ENCODE measurements around the gene HSD3B7.

HSD3B7 gene

DNA sequence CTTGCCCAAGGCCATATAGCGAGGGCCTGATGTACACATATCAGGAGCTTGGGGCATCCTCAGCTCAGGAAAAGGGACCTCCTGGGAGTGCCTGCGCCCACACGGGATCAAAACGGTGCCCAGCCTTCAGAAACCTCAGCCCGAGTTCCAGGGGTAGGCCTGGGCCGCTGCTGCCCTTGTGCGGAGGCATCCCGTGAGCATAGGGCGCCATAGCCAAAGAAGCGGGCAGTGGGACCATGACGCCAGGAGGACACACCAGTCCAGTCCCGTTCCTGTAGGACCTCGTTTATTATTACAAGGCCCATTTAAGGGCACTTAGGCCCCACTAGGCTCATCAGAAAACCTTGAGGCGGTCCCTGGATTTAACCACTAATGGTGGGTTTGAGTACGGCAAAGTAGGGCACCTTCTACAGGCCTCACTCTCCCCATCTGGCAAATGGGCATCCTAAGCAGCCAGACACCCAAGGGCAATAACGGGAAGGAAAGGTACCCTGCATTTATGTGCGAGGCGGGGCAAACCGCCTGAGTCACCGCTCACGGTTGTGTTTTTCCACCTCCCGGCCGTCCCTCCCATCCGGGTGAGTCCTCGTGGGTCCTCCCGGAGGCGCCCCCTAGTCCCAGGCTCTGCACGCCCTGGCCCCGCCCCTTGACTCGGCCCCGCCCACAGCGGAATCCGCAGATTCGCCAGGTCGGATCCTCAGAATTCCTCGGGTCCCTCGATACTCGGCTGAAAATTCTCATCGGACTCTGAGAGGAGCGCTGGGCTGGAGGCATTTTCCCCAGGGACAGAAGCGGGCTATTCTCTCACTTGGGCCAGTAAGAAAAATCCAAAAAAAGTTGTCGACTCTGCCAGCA lies 28.2 kb upstream of the HSD3B7 start (continued):
- TF ChIP-seq KLF16 (tag by site-specific recombination; IDR thresholded peaks at IDR 0.05) (no peak; the same call in 1 of the 2 replicates), ZNF239 (tag by site-specific recombination; IDR thresholded peaks at IDR 0.05) (no peak), MZF1 (tag by site-specific recombination; IDR thresholded peaks at IDR 0.05; ENCODE audit: borderline replicate concordance) (no peak), ZBTB17 (tag by site-specific recombination; IDR thresholded peaks at IDR 0.05) (0 out of 2 replicates have a peak, but pooled peaks have one; percentile 96), ZNF221 (tag by site-specific recombination; IDR thresholded peaks at IDR 0.05; ENCODE audit: borderline replicate concordance) (peak; percentile 44; the same call in 1 of the 2 replicates), ZNF510 (tag by site-specific recombination; IDR thresholded peaks at IDR 0.05; ENCODE audit: insufficient replicate concordance) (no peak), ZNF837 (tag by site-specific recombination; IDR thresholded peaks at IDR 0.05) (no peak), HOXA7 (CRISPR knock-in tag; IDR thresholded peaks at IDR 0.05; ENCODE audit: borderline replicate concordance) (no peak), ZNF174 (tag by site-specific recombination; IDR thresholded peaks at IDR 0.05) (no peak), ZNF24 (tag by site-specific recombination; IDR thresholded peaks at IDR 0.05) (peak; percentile 42; the same call in 1 of the 2 replicates), ZNF658 (tag by site-specific recombination; IDR thresholded peaks at IDR 0.05) (no peak), ZNF248 (tag by site-specific recombination; IDR thresholded peaks at IDR 0.05) (no peak), RBAK (tag by site-specific recombination; IDR thresholded peaks at IDR 0.05) (no peak), ZNF670 (tag by site-specific recombination; IDR thresholded peaks at IDR 0.05; ENCODE audit: low read depth) (no peak), YY2 (tag by site-specific recombination; IDR thresholded peaks at IDR 0.05) (no peak), SCRT1 (tag by site-specific recombination; IDR thresholded peaks at IDR 0.05; ENCODE audit: borderline replicate concordance) (no peak), ZFP41 (tag by site-specific recombination; IDR thresholded peaks at IDR 0.05; ENCODE audit: borderline replicate concordance) (no peak), ZNF292 (tag by site-specific recombination; IDR thresholded peaks at IDR 0.05; ENCODE audit: borderline replicate concordance, low read depth) (no peak), ZNF391 (tag by site-specific recombination; IDR thresholded peaks at IDR 0.05; ENCODE audit: borderline replicate concordance, low read depth) (no peak), MEIS1 (CRISPR knock-in tag; IDR thresholded peaks at IDR 0.05; ENCODE audit: borderline replicate concordance) (no peak), ZNF404 (tag by site-specific recombination; IDR thresholded peaks at IDR 0.05) (no peak), ZNF138 (tag by site-specific recombination; IDR thresholded peaks at IDR 0.05; ENCODE audit: borderline replicate concordance) (0 out of 2 replicates have a peak, but pooled peaks have one; percentile 65), ZNF211 (tag by site-specific recombination; IDR thresholded peaks at IDR 0.05; ENCODE audit: low read depth) (no peak)
- TF ChIP-seq, protein P1, sequence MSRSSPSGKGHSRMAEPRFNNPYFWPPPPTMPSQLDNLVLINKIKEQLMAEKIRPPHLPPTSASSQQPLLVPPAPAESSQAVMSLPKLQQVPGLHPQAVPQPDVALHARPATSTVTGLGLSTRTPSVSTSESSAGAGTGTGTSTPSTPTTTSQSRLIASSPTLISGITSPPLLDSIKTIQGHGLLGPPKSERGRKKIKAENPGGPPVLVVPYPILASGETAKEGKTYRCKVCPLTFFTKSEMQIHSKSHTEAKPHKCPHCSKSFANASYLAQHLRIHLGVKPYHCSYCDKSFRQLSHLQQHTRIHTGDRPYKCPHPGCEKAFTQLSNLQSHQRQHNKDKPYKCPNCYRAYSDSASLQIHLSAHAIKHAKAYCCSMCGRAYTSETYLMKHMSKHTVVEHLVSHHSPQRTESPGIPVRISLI (tag by site-specific recombination; IDR thresholded peaks at IDR 0.05): no peak
- TF ChIP-seq, protein P2, sequence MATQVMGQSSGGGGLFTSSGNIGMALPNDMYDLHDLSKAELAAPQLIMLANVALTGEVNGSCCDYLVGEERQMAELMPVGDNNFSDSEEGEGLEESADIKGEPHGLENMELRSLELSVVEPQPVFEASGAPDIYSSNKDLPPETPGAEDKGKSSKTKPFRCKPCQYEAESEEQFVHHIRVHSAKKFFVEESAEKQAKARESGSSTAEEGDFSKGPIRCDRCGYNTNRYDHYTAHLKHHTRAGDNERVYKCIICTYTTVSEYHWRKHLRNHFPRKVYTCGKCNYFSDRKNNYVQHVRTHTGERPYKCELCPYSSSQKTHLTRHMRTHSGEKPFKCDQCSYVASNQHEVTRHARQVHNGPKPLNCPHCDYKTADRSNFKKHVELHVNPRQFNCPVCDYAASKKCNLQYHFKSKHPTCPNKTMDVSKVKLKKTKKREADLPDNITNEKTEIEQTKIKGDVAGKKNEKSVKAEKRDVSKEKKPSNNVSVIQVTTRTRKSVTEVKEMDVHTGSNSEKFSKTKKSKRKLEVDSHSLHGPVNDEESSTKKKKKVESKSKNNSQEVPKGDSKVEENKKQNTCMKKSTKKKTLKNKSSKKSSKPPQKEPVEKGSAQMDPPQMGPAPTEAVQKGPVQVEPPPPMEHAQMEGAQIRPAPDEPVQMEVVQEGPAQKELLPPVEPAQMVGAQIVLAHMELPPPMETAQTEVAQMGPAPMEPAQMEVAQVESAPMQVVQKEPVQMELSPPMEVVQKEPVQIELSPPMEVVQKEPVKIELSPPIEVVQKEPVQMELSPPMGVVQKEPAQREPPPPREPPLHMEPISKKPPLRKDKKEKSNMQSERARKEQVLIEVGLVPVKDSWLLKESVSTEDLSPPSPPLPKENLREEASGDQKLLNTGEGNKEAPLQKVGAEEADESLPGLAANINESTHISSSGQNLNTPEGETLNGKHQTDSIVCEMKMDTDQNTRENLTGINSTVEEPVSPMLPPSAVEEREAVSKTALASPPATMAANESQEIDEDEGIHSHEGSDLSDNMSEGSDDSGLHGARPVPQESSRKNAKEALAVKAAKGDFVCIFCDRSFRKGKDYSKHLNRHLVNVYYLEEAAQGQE (tag by site-specific recombination; IDR thresholded peaks at IDR 0.05): no peak
- TF ChIP-seq, protein P3, sequence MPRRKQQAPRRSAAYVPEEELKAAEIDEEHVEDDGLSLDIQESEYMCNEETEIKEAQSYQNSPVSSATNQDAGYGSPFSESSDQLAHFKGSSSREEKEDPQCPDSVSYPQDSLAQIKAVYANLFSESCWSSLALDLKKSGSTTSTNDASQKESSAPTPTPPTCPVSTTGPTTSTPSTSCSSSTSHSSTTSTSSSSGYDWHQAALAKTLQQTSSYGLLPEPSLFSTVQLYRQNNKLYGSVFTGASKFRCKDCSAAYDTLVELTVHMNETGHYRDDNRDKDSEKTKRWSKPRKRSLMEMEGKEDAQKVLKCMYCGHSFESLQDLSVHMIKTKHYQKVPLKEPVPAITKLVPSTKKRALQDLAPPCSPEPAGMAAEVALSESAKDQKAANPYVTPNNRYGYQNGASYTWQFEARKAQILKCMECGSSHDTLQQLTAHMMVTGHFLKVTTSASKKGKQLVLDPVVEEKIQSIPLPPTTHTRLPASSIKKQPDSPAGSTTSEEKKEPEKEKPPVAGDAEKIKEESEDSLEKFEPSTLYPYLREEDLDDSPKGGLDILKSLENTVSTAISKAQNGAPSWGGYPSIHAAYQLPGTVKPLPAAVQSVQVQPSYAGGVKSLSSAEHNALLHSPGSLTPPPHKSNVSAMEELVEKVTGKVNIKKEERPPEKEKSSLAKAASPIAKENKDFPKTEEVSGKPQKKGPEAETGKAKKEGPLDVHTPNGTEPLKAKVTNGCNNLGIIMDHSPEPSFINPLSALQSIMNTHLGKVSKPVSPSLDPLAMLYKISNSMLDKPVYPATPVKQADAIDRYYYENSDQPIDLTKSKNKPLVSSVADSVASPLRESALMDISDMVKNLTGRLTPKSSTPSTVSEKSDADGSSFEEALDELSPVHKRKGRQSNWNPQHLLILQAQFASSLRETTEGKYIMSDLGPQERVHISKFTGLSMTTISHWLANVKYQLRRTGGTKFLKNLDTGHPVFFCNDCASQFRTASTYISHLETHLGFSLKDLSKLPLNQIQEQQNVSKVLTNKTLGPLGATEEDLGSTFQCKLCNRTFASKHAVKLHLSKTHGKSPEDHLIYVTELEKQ (tag by site-specific recombination; IDR thresholded peaks at IDR 0.05; ENCODE audit: borderline replicate concordance): no peak
- TF ChIP-seq, protein P4, sequence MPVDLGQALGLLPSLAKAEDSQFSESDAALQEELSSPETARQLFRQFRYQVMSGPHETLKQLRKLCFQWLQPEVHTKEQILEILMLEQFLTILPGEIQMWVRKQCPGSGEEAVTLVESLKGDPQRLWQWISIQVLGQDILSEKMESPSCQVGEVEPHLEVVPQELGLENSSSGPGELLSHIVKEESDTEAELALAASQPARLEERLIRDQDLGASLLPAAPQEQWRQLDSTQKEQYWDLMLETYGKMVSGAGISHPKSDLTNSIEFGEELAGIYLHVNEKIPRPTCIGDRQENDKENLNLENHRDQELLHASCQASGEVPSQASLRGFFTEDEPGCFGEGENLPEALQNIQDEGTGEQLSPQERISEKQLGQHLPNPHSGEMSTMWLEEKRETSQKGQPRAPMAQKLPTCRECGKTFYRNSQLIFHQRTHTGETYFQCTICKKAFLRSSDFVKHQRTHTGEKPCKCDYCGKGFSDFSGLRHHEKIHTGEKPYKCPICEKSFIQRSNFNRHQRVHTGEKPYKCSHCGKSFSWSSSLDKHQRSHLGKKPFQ (tag by site-specific recombination; IDR thresholded peaks at IDR 0.05): no peak
- TF ChIP-seq, protein P5, sequence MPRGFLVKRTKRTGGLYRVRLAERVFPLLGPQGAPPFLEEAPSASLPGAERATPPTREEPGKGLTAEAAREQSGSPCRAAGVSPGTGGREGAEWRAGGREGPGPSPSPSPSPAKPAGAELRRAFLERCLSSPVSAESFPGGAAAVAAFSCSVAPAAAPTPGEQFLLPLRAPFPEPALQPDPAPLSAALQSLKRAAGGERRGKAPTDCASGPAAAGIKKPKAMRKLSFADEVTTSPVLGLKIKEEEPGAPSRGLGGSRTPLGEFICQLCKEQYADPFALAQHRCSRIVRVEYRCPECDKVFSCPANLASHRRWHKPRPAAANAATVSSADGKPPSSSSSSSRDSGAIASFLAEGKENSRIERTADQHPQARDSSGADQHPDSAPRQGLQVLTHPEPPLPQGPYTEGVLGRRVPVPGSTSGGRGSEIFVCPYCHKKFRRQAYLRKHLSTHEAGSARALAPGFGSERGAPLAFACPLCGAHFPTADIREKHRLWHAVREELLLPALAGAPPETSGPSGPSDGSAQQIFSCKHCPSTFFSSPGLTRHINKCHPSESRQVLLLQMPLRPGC (tag by site-specific recombination; IDR thresholded peaks at IDR 0.05): no peak
